ENCODE data around the gene USP32. TPM values are rescaled to one million over a fixed set of nuclear protein-coding genes. Genes with fewer than 3 reads are reported as not detected.

USP32 gene
- total RNA-seq, 1 experiment from 2014 or later, result 73.5 TPM

- Histone ChIP-seq H3K18ac (ENCODE audit: insufficient read length, low read depth, low read length) (no peak overlapping the region), H2BK5ac (ENCODE audit: insufficient read length, low read length) (no peak overlapping the region), H2AK5ac (ENCODE audit: insufficient read length, low read length) (no peak overlapping the region), H3K4ac (ENCODE audit: low read depth, low read length) (no peak overlapping the region), H3K23me2 (ENCODE audit: insufficient read length, low read depth, low read length, poor library complexity, severe bottlenecking) (no peaks in the 10 kb centered on the region), H4K5ac (ENCODE audit: insufficient read length, low read depth, low read length) (no peak overlapping the region), H3K14ac (ENCODE audit: insufficient read depth, low read length) (no peak overlapping the region), H3K9ac (ENCODE audit: extremely low read depth, insufficient read length, low read length) (no peak overlapping the region), H3K23ac (ENCODE audit: insufficient read length, low read depth, low read length) (no peak overlapping the region), H3K56ac (ENCODE audit: insufficient read length, low read depth, low read length) (no peak overlapping the region), H2BK20ac (ENCODE audit: low read depth, low read length, poor library complexity, severe bottlenecking) (no peak overlapping the region), H4K8ac (replicated peaks; ENCODE audit: insufficient read length, low read depth, low read length) (no peak overlapping the region), H2BK120ac (ENCODE audit: low read depth, low read length, poor library complexity, severe bottlenecking) (no peak overlapping the region), H3K27me3 (ENCODE audit: insufficient read depth, low read length) (no peaks in the 10 kb centered on the region), H3T11ph (ENCODE audit: low read length) (no peak overlapping the region), H2AFZ (ENCODE audit: low read length) (no peak overlapping the region), H3K4me2 (ENCODE audit: insufficient read depth, insufficient read length, low read length) (no peak overlapping the region), H4K20me1 (ENCODE audit: control insufficient read depth, insufficient read depth, insufficient read length) (no peaks in the 10 kb centered on the region), H3K4me1 (ENCODE audit: insufficient read depth, low read length) (no peaks in the 10 kb centered on the region), H3K9me3 (ENCODE audit: control insufficient read depth, low read depth, low read length) (no peaks in the 10 kb centered on the region), H2BK15ac (ENCODE audit: low read depth, low read length) (no peak overlapping the region), H3K27ac (ENCODE audit: insufficient read length, low read depth, low read length) (no peak overlapping the region), H3K79me2 (ENCODE audit: insufficient read depth, low read length) (peaks cover 15% of the 10 kb centered on the region; the same call in 1 of the 2 replicates), H4K91ac (ENCODE audit: insufficient read length, low read depth, low read length) (no peak overlapping the region), H2BK12ac (ENCODE audit: insufficient read length, low read depth, low read length) (no peak overlapping the region), H3K79me1 (ENCODE audit: insufficient read depth, low read depth, low read length, poor library complexity, severe bottlenecking) (peaks cover 7% of the 10 kb centered on the region)
- H3K27ac Mint-ChIP-seq, result peak overlapping the region in 1 of 3 experiments; percentile 64; a peak in 1 of 7 replicates
- peaks cover 7 to 20% of the 10 kb centered on the region in 2 experiments; a peak in 3 of 4 replicates for H3K4me1 Mint-ChIP-seq
- 0 out of 7 replicates have a peak, but pooled peaks cover 0 to 2% (median 0%) of the 10 kb centered on the region in 3 experiments for H3K36me3 Mint-ChIP-seq (ENCODE audit: insufficient read depth in 1 of 3, low read depth in 3 of 3)
- DNase-seq, result no peak
- no peak overlapping the region for H3K4me3 Mint-ChIP-seq
- WGBS (ENCODE audit: extremely low coverage, insufficient read length, low lambda C conversion rate), result no CpG with 5 or more reads among the region's 3 CpGs
- H3K27me3 Mint-ChIP-seq (ENCODE audit: low read depth), result no peaks in the 10 kb centered on the region
- H3K9me3 Mint-ChIP-seq, result no peaks in the 10 kb centered on the region
- no peak for TF ChIP-seq CTCF (conservative IDR thresholded peaks at IDR 0.05)
These were observed 33.2 kb downstream of the USP32 start for GRCh38 chr17:60358606-60359225.
